RWPE2 (cell line): Measurements from ENCODE around the gene SIL1.

ENCODE experiments used
- ATAC-seq: fragments of 200-7000 bp; cut with Tn5 transposase; 3 replicates; pipeline ENCODE4 v1.9.1; 2021; ENCODE audit warnings: low read depth
- DNase-seq: peaks from one replicate; pipeline ENCODE4 v3.0.0-alpha.2; 2020; ENCODE audit warnings: low spot score
- H3K27ac ChIP-seq: fragments of 450-650 bp; 2 replicates; pipeline ENCODE4 v1.5.1; 2017; ENCODE audit warnings: mild to moderate bottlenecking; ENCODE audit not compliant: poor library complexity, severe bottlenecking
- H3K27me3 ChIP-seq: fragments of 250-450 bp; sonication (Bioruptor Pico); 2 replicates; pipeline ENCODE4 v1.5.1; 2021; ENCODE audit warnings: mild to moderate bottlenecking, moderate library complexity; ENCODE audit not compliant: insufficient read depth, poor library complexity, severe bottlenecking
- H3K36me3 ChIP-seq: fragments of 250-450 bp; sonication (Bioruptor Pico); 2 replicates; pipeline ENCODE4 v1.5.1; 2020; ENCODE audit warnings: low read depth, mild to moderate bottlenecking, moderate library complexity
- H3K4me1 ChIP-seq: fragments of 250-450 bp; sonication (Bioruptor Pico); 2 replicates; pipeline ENCODE4 v1.5.1; 2021; ENCODE audit warnings: mild to moderate bottlenecking, moderate library complexity; ENCODE audit not compliant: insufficient read depth, poor library complexity, severe bottlenecking
- H3K4me3 ChIP-seq: fragments of 250-450 bp; sonication (Bioruptor Pico); 2 replicates; pipeline ENCODE4 v1.5.1; 2021; ENCODE audit warnings: mild to moderate bottlenecking, moderate library complexity; ENCODE audit not compliant: severe bottlenecking
- H3K9me3 ChIP-seq: fragments of 250-450 bp; sonication (Bioruptor Pico); 2 replicates; pipeline ENCODE4 v1.5.1; 2021; ENCODE audit warnings: mild to moderate bottlenecking, moderate library complexity; ENCODE audit not compliant: severe bottlenecking
- CTCF ChIP-seq: fragments of 450-650 bp; IDR thresholded peaks from one replicate; pipeline ENCODE4 v1.5.1; 2017; ENCODE audit warnings: mild to moderate bottlenecking, moderate library complexity; ENCODE audit not compliant: poor library complexity, severe bottlenecking

The SIL1 gene

GRCh38 chr5:138955013-138955660 is 243.0 kb downstream of the SIL1 start:
- Histone ChIP-seq H3K36me3 (0 out of 2 replicates have a peak, but pooled peaks cover 3% of the 10 kb centered on the region), H3K9me3 (no peaks in the 10 kb centered on the region), H3K27me3 (no peaks in the 10 kb centered on the region), H3K27ac (no peak overlapping the region), H3K4me3 (no peak overlapping the region), H3K4me1 (no peaks in the 10 kb centered on the region)
- TF ChIP-seq CTCF: no peak
- ATAC-seq (no peak), DNase-seq (peak; percentile 48)

GRCh38 chr5:138954257-138955012 is 243.7 kb downstream of the SIL1 start:
- ATAC-seq (no peak), DNase-seq (peak; percentile 34)
- Histone ChIP-seq H3K27me3 (no peaks in the 10 kb centered on the region), H3K4me3 (no peak overlapping the region), H3K9me3 (no peaks in the 10 kb centered on the region), H3K4me1 (no peaks in the 10 kb centered on the region), H3K36me3 (0 out of 2 replicates have a peak, but pooled peaks cover 3% of the 10 kb centered on the region), H3K27ac (no peak overlapping the region)
- TF ChIP-seq CTCF: no peak

DNA sequence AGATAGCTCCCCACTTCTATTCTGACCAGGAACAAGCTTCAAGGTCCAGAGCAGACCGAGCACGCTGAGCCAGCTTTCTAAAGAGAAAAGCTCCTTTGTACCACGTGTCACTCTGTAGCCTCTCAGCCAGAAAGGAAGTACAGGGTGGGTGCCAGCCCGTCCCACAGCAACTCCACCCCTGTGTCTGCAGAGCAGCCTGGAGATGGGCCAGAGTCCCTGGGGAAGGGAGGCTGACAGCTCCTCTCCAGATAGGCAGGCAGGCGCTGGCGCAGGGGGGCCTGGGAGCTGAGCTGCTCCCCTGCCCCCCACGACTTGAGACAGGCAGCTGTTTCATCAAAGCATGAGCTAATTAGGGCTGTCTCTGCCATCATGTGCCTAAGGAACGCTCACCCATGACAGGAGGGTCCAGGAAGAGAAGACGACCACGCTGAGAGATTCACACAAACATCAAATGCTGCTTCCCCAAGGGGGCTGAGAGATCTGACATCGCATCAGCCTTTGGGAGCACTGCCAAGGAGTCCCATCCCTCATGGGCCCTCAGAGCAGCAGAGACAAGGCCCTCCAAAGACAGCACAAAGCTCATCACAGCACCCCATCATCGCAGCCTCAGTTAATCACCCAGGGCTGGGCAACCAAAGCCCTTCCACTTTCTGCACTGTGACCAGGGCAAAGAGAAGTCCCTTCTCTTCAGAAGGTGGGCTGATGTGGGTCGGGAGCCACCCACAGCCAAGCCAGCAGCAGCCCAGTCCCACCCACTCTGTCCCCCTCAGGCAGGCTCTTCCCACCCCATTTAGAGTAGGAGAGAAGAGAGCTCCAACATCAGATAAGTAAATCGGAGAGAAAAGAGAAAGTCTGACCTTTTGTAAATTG is 244.5 kb downstream of the SIL1 start:
- H3K4me3 ChIP-seq: no peak overlapping the region
- ATAC-seq (peak; percentile 44), DNase-seq (peak; percentile 63)
- no peak overlapping the region for H3K27ac ChIP-seq
- no peak for TF ChIP-seq CTCF
- no peaks in the 10 kb centered on the region for H3K27me3 ChIP-seq
- 0 out of 2 replicates have a peak, but pooled peaks cover 3% of the 10 kb centered on the region for H3K36me3 ChIP-seq
- H3K9me3 ChIP-seq: no peaks in the 10 kb centered on the region
- H3K4me1 ChIP-seq: no peaks in the 10 kb centered on the region

GRCh38 chr5:138952962-138953361 is 245.2 kb downstream of the SIL1 start:
- Histone ChIP-seq H3K9me3 (no peaks in the 10 kb centered on the region), H3K27me3 (no peaks in the 10 kb centered on the region), H3K4me3 (no peak overlapping the region), H3K36me3 (0 out of 2 replicates have a peak, but pooled peaks cover 3% of the 10 kb centered on the region), H3K4me1 (no peaks in the 10 kb centered on the region), H3K27ac (no peak overlapping the region)
- DNase-seq (peak; percentile 50), ATAC-seq (no peak)
- TF ChIP-seq CTCF: no peak
